IMR-90 (cell line): ENCODE measurements around the gene KCNH6. TPM values are rescaled to one million over a fixed set of nuclear protein-coding genes. Genes with fewer than 3 reads are reported as not detected.

Experiments used
- ATAC-seq: fragments of 200-7000 bp; cut with Tn5 transposase; 2 replicates; pipeline ENCODE4 v1.9.1; 2020; ENCODE audit warnings: low read depth, mild to moderate bottlenecking, moderate library complexity
- BruUV-seq: library from RNA; stranded (reverse); fragments of 400-500 nt; replicated peaks from 2 replicates; lab custom pipeline; 2021; lab: Mats Ljungman, UMichigan
- CTCF ChIA-PET: fragments of 300-600 bp; formaldehyde crosslinking; extraction: SDS; loops from one replicate; lab custom pipeline; 2021; ENCODE audit warnings: antibody characterized with exemption; lab: Yijun Ruan, JAX
- POLR2A ChIA-PET: fragments of 300-600 bp; sonication (Branson Sonifier 250); formaldehyde crosslinking; loops from one replicate; lab custom pipeline; 2022; ENCODE audit warnings: antibody characterized with exemption; ENCODE audit not compliant: unreplicated experiment; lab: Charles Lee
- DNase-seq: peaks from one replicate; pipeline ENCODE4 v3.0.0; 2013
- H2AFZ ChIP-seq: replicated peaks from 2 replicates; pipeline ENCODE3; 2013; ENCODE audit warnings: low read length, mild to moderate bottlenecking; ENCODE audit not compliant: poor library complexity
- H2AK5ac ChIP-seq: 2 replicates; pipeline ENCODE4 v1.6.1; 2013; ENCODE audit warnings: low read depth, low read length, inconsistent platforms
- H2AK9ac ChIP-seq: replicated peaks from 2 replicates; pipeline ENCODE3; 2013; ENCODE audit warnings: mild to moderate bottlenecking, low read depth, low read length, moderate library complexity; ENCODE audit not compliant: poor library complexity
- H2BK120ac ChIP-seq: 2 replicates; pipeline ENCODE4 v1.6.1; 2013; ENCODE audit warnings: low read depth, low read length, inconsistent platforms
- H2BK15ac ChIP-seq: 3 replicates; pipeline ENCODE4 v1.6.1; 2013; ENCODE audit warnings: low read depth, low read length, inconsistent platforms
- H2BK20ac ChIP-seq: 2 replicates; pipeline ENCODE4 v1.6.1; 2013; ENCODE audit warnings: low read depth, mild to moderate bottlenecking, inconsistent platforms, low read length, moderate library complexity
- H2BK5ac ChIP-seq: 2 replicates; pipeline ENCODE4 v1.6.1; 2013; ENCODE audit warnings: mild to moderate bottlenecking, low read depth, low read length, inconsistent platforms; ENCODE audit not compliant: poor library complexity, severe bottlenecking
- H3K14ac ChIP-seq: replicated peaks from 2 replicates; pipeline ENCODE4 v1.6.1; 2013; ENCODE audit warnings: low read depth, low read length, inconsistent platforms
- H3K18ac ChIP-seq: 2 replicates; pipeline ENCODE4 v1.6.1; 2013; ENCODE audit warnings: low read depth, low read length, control low read depth
- H3K23ac ChIP-seq: 2 replicates; pipeline ENCODE4 v1.6.1; 2013; ENCODE audit warnings: low read depth, low read length, inconsistent platforms
- H3K27ac ChIP-seq: 2 replicates; pipeline ENCODE4 v1.5.1; 2013; ENCODE audit warnings: mild to moderate bottlenecking, control low read depth, low read length; ENCODE audit not compliant: insufficient read depth
- H3K27me3 ChIP-seq: 2 replicates; pipeline ENCODE4 v1.6.1; 2013; ENCODE audit warnings: low read length; ENCODE audit not compliant: control insufficient read depth, insufficient read depth
- H3K36me3 ChIP-seq: 2 replicates; pipeline ENCODE4 v1.6.1; 2013; ENCODE audit warnings: low read length, mixed read lengths; ENCODE audit not compliant: control insufficient read depth, insufficient read depth
- H3K4ac ChIP-seq: 2 replicates; pipeline ENCODE4 v1.6.1; 2013; ENCODE audit warnings: low read depth, low read length, inconsistent platforms
- H3K4me1 ChIP-seq: 2 replicates; pipeline ENCODE4 v1.6.1; 2013; ENCODE audit warnings: low read length, mixed read lengths; ENCODE audit not compliant: control insufficient read depth, insufficient read depth
- H3K4me2 ChIP-seq: 2 replicates; pipeline ENCODE4 v1.6.1; 2013; ENCODE audit warnings: low read depth, mild to moderate bottlenecking, control low read depth, low read length, moderate library complexity
- H3K4me3 ChIP-seq: 2 replicates; pipeline ENCODE4 v1.5.1; 2013; ENCODE audit warnings: low read depth, mild to moderate bottlenecking, control low read depth, low read length, moderate library complexity; ENCODE audit not compliant: insufficient read depth
- H3K56ac ChIP-seq: 2 replicates; pipeline ENCODE4 v1.6.1; 2013; ENCODE audit warnings: low read length, inconsistent platforms; ENCODE audit not compliant: insufficient read depth; ENCODE audit errors: extremely low read depth
- H3K79me1 ChIP-seq, 2 experiments: 2 replicates each; pipeline ENCODE4 v1.6.1; 2013; ENCODE audit warnings: low read length in 2 of 2, inconsistent platforms in 1 of 2, low read depth in 1 of 2
- H3K9ac ChIP-seq: 2 replicates; pipeline ENCODE4 v1.6.1; 2013; ENCODE audit warnings: low read depth, low read length, control low read depth
- H3K9me1 ChIP-seq: 2 replicates; pipeline ENCODE4 v1.6.1; 2013; ENCODE audit warnings: low read length, inconsistent platforms; ENCODE audit not compliant: insufficient read depth
- H3K9me3 ChIP-seq: 2 replicates; pipeline ENCODE4 v1.6.1; 2013; ENCODE audit warnings: low read length; ENCODE audit not compliant: control insufficient read depth, insufficient read depth
- H4K20me1 ChIP-seq: 2 replicates; pipeline ENCODE4 v1.6.1; 2013; ENCODE audit warnings: low read length, inconsistent platforms; ENCODE audit not compliant: insufficient read depth
- H4K5ac ChIP-seq: 2 replicates; pipeline ENCODE4 v1.6.1; 2013; ENCODE audit warnings: mild to moderate bottlenecking, low read depth, low read length, control low read depth
- H4K8ac ChIP-seq, 2 experiments: 2 replicates each; pipeline ENCODE4 v1.6.1; 2013; ENCODE audit warnings: low read depth in 2 of 2, low read length in 2 of 2, control low read depth in 1 of 2, inconsistent platforms in 1 of 2
- H4K91ac ChIP-seq: 2 replicates; pipeline ENCODE4 v1.6.1; 2013; ENCODE audit warnings: low read depth, low read length, inconsistent platforms; ENCODE audit not compliant: insufficient read depth
- BHLHE40 ChIP-seq: fragments of 150-350 bp; IDR thresholded peaks from 2 replicates; pipeline ENCODE4 v1.6.1; 2016; ENCODE audit warnings: mild to moderate bottlenecking, low read depth, low read length
- CEBPB ChIP-seq: IDR thresholded peaks from 2 replicates; pipeline ENCODE4 v1.6.1; 2012; ENCODE audit warnings: low read depth, low read length, improper control_type of control experiment
- CHD1 ChIP-seq: IDR thresholded peaks from 2 replicates; pipeline ENCODE4 v1.6.1; 2012; ENCODE audit warnings: low read depth, low read length, improper control_type of control experiment
- CTCF ChIP-seq: conservative IDR thresholded peaks from 2 replicates; pipeline ENCODE4 v1.5.1; 2012; ENCODE audit warnings: mild to moderate bottlenecking, low read depth, low read length, improper control_type of control experiment
- ELK1 ChIP-seq: fragments of 150-350 bp; IDR thresholded peaks from 2 replicates; pipeline ENCODE4 v1.6.1; 2016; ENCODE audit warnings: low read depth, mild to moderate bottlenecking, low read length, moderate library complexity, borderline replicate concordance
- FOS ChIP-seq: fragments of 150-350 bp; IDR thresholded peaks from 2 replicates; pipeline ENCODE4 v1.6.1; 2016; ENCODE audit warnings: low read depth, low read length
- MAFK ChIP-seq: IDR thresholded peaks from 2 replicates; pipeline ENCODE4 v1.6.1; 2012; ENCODE audit warnings: low read depth, low read length, improper control_type of control experiment
- MAZ ChIP-seq: IDR thresholded peaks from 2 replicates; pipeline ENCODE4 v1.6.1; 2012; ENCODE audit warnings: low read depth, mild to moderate bottlenecking, low read length, improper control_type of control experiment, moderate library complexity, borderline replicate concordance
- MXI1 ChIP-seq: IDR thresholded peaks from 2 replicates; pipeline ENCODE4 v1.6.1; 2012; ENCODE audit warnings: low read depth, mild to moderate bottlenecking, low read length, moderate library complexity, borderline replicate concordance
- NFE2L2 ChIP-seq: fragments of 150-350 bp; IDR thresholded peaks from 2 replicates; pipeline ENCODE4 v1.6.1; 2016; ENCODE audit warnings: low read depth, mild to moderate bottlenecking, low read length
- POLR2A ChIP-seq: IDR thresholded peaks from 2 replicates; pipeline ENCODE4 v1.6.1; 2012; ENCODE audit warnings: mild to moderate bottlenecking, low read depth, low read length
- RAD21 ChIP-seq: IDR thresholded peaks from 2 replicates; pipeline ENCODE4 v1.6.1; 2012; ENCODE audit warnings: low read length, improper control_type of control experiment
- RCOR1 ChIP-seq: IDR thresholded peaks from 2 replicates; pipeline ENCODE4 v1.6.1; 2012; ENCODE audit warnings: mild to moderate bottlenecking, low read length, improper control_type of control experiment; ENCODE audit not compliant: insufficient replicate concordance
- RFX5 ChIP-seq: IDR thresholded peaks from 2 replicates; pipeline ENCODE4 v1.8.0; 2012; ENCODE audit warnings: low read depth, mild to moderate bottlenecking, low read length, moderate library complexity
- SMC3 ChIP-seq: fragments of 150-350 bp; IDR thresholded peaks from 2 replicates; pipeline ENCODE4 v1.6.1; 2016; ENCODE audit warnings: low read depth, mild to moderate bottlenecking, antibody characterized with exemption, low read length, moderate library complexity
- USF2 ChIP-seq: fragments of 150-350 bp; IDR thresholded peaks from 2 replicates; pipeline ENCODE4 v1.6.1; 2017; ENCODE audit warnings: mild to moderate bottlenecking, antibody characterized with exemption, low read length, low read depth
- WGBS, 2 experiments: methylation state at CpG; one replicate each; pipeline versions ENCODE4 v1.1.5 to v1.1.7; 2013; ENCODE audit warnings: missing lambda C conversion rate in 2 of 2; ENCODE audit not compliant: insufficient read length in 1 of 2; ENCODE audit errors: extremely low coverage in 2 of 2; 5-methylcytosine and 5-hydroxymethylcytosine counted together
- dilution Hi-C: fragments of 300-500 bp; cut with HindIII; formaldehyde crosslinking; loops from one replicate; pipeline ENCODE4 v1.14.3; 2018; ENCODE audit warnings: low sequenced_read_pairs; ENCODE audit not compliant: unreplicated experiment
- in situ Hi-C: fragments of 300-500 bp; cut with MboI; formaldehyde crosslinking; loops from 3 replicates; pipeline ENCODE4 v1.14.3; 2019; ENCODE audit warnings: low sequenced_read_pairs, inconsistent platforms, mixed read lengths
- intact Hi-C: fragments of 100-400 bp; cut with micrococcal nuclease; formaldehyde crosslinking; loops from 2 replicates; pipeline ENCODE4 v1.10.0; 2022
- polyA plus RNA-seq, 3 experiments: library from polyadenylated mRNA; depleted of rRNA; stranded (reverse); fragments of >200 nt; gene quantifications; 2 replicates each; pipeline ENCODE4 v1.2.3, GENCODE V29; 2012; ENCODE audit warnings: low replicate concordance in 1 of 3
- total RNA-seq: library from RNA; depleted of rRNA; stranded (reverse); fragments of >200 nt; gene quantifications from 2 replicates; pipeline ENCODE4 v1.2.3, GENCODE V29; 2012

The KCNH6 gene
- total and polyA plus RNA-seq, 2 of the 4 experiments (the other 2 are of a cell fraction), result 0.17 to 0.18 TPM

DNA sequence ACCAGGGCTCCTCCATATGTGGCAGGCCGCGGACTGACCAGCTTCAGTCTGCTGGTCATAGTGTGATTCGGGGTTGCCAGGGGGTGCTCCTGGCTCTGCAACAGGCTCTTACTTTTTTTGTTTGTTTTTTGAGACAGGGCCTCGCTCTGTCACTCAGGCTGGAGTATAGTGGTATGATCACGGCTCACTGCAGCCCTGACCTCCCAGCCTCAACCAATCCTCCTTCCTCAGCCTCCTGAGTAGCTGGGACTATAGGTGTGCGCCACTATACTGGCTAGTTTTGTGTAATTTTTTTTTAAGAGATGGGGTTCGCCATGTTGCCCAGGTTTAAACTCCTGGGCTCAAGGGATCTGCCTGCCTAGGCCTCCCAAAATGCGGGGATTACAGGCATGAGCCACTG lies 11.8 kb upstream of the KCNH6 start:
- H3K23ac ChIP-seq, result no peak overlapping the region
- H4K8ac ChIP-seq, result no peak overlapping the region
- no peak overlapping the region for H2BK5ac ChIP-seq
- no peak overlapping the region for H2BK120ac ChIP-seq
- no peaks in the 10 kb centered on the region for H3K9me1 ChIP-seq
- in situ Hi-C loops (no loop called here), intact Hi-C loops (no loop called here), dilution Hi-C loops (no loop called here)
- no peak overlapping the region for H3K4me2 ChIP-seq
- H2AK9ac ChIP-seq, result no peak overlapping the region
- DNase-seq, result no peak
- H3K27me3 ChIP-seq, result peaks cover 37% of the 10 kb centered on the region; the same call in 1 of the 2 replicates
- no peak for ATAC-seq
- H2BK20ac ChIP-seq, result no peak overlapping the region
- POLR2A ChIA-PET, result no interaction called here
- H3K9me3 ChIP-seq, result peaks cover 1% of the 10 kb centered on the region; the same call in 1 of the 2 replicates
- no peak overlapping the region for H3K27ac ChIP-seq
- no peaks in the 10 kb centered on the region for H4K20me1 ChIP-seq
- WGBS, 2 experiments, result 100% methylated on average over 2 of the region's 8 CpGs; no CpG with 5 or more reads in 1 of the 2 experiments
- no peak for TF ChIP-seq FOS
- no peak for TF ChIP-seq ELK1
- TF ChIP-seq MXI1, result no peak
- no peak for TF ChIP-seq NFE2L2
- no peak for TF ChIP-seq POLR2A
- no peak for TF ChIP-seq CTCF
- TF ChIP-seq RAD21, result no peak
- no peak for TF ChIP-seq CHD1
- no peak for TF ChIP-seq MAFK
- no peak for TF ChIP-seq MAZ
- no peak for TF ChIP-seq RFX5
- no peak for TF ChIP-seq SMC3
- no peak for TF ChIP-seq USF2
- TF ChIP-seq BHLHE40, result no peak
- TF ChIP-seq CEBPB, result no peak
- TF ChIP-seq RCOR1, result no peak
- H2AFZ ChIP-seq, result no peak overlapping the region
- H3K56ac ChIP-seq, result no peak overlapping the region
- CTCF ChIA-PET, result no interaction called here
- H3K14ac ChIP-seq, result no peak overlapping the region
- H4K5ac ChIP-seq, result no peak overlapping the region
- no peak overlapping the region for H3K4ac ChIP-seq
- H2BK15ac ChIP-seq, result no peak overlapping the region
- H3K4me1 ChIP-seq, result no peaks in the 10 kb centered on the region
- H3K79me1 ChIP-seq, result no peaks in the 10 kb centered on the region
- no peak overlapping the region for H3K18ac ChIP-seq
- H3K4me3 ChIP-seq, result no peak overlapping the region
- H4K91ac ChIP-seq, result no peak overlapping the region
- no peak overlapping the region for H3K9ac ChIP-seq
- H2AK5ac ChIP-seq, result no peak overlapping the region
- BruUV-seq, result no TSS peak
- no peaks in the 10 kb centered on the region for H3K36me3 ChIP-seq
